ENCODE data around the gene SPC24. TPM values are rescaled to one million over a fixed set of nuclear protein-coding genes. Genes with fewer than 3 reads are reported as not detected.

Gene SPC24
- polyA plus RNA-seq, 1 of the 3 experiments (the other 2 are of a cell fraction): 18.9 TPM

DNA sequence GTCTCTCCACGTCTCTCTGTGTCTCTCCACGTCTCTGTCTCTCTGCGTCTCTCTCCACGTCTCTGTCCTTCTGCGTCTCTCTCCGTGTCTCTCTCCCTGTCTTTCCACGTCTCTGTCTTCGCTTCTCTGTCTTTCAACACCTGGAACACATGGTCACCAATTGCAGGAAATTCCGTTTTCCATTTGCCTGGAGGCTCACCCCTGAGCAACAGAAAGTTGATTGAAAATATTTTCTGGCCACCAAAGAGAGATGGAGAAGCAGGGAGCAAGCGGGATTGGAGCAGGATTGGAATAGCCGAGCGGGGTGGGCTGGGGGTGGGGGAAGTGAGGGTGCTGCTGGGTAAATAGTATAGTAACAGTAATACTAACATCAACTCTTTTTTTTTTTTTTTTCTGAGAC, 40.1 kb upstream of the SPC24 start:
- Histone ChIP-seq H3K27ac (ENCODE audit: low read depth in 2 of 2, low read length in 1 of 2) (no peak overlapping the region), H3K4me1 (ENCODE audit: control insufficient read depth in 1 of 2, insufficient read depth in 2 of 2, low read depth in 1 of 2, low read length in 1 of 2) (peaks cover 5 to 16% of the 10 kb centered on the region in 2 experiments; a peak in 1 of 4 replicates), H3K79me2 (ENCODE audit: insufficient read depth) (peaks cover 56% of the 10 kb centered on the region), H3F3A (replicated peaks; ENCODE audit: insufficient read depth) (peaks cover 6% of the 10 kb centered on the region), H3K9me3 (no peaks in the 10 kb centered on the region), H3K9me2 (no peaks in the 10 kb centered on the region), H3K27me3 (ENCODE audit: insufficient read depth) (no peaks in the 10 kb centered on the region), H2AFZ (ENCODE audit: low read depth) (no peak overlapping the region), H3K36me3 (replicated peaks in 1 of 2; ENCODE audit: control insufficient read depth in 1 of 2, insufficient read depth in 2 of 2, low read length in 1 of 2) (peaks cover 21 to 29% of the 10 kb centered on the region in 2 experiments), H3K4me3 (ENCODE audit: low read depth in 2 of 2, low read length in 1 of 2) (peak overlapping the region in 1 of 2 experiments; percentile 86; a peak in 1 of 4 replicates), H4K20me1 (ENCODE audit: insufficient read depth) (peaks cover 28% of the 10 kb centered on the region), H3K4me2 (peak overlapping the region; percentile 95), H3K9ac (no peak overlapping the region)
- ChIA-PET POLR2A (no interaction called here), CTCF (interaction anchor here (0.6 to 1.0 kb wide), 2 partner anchors 69 to 113 kb away, joined by 3 read pairs; no protein-coding TSS in a partner anchor)
- 86% methylated on average over 12 of the region's 12 CpGs for WGBS (ENCODE audit: low lambda C conversion rate)
- no peak for DNase-seq
- TF ChIP-seq SMC3 (IDR thresholded peaks at IDR 0.05; ENCODE audit: low read depth, low read length): no peak
- TF ChIP-seq, protein P1, sequence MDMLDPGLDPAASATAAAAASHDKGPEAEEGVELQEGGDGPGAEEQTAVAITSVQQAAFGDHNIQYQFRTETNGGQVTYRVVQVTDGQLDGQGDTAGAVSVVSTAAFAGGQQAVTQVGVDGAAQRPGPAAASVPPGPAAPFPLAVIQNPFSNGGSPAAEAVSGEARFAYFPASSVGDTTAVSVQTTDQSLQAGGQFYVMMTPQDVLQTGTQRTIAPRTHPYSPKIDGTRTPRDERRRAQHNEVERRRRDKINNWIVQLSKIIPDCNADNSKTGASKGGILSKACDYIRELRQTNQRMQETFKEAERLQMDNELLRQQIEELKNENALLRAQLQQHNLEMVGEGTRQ (IDR thresholded peaks at IDR 0.05; ENCODE audit: borderline replicate concordance, low read depth, low read length): no peak
- TF ChIP-seq FOXJ3 (CRISPR knock-in tag; IDR thresholded peaks at IDR 0.05): no peak
- TF ChIP-seq JUND (IDR thresholded peaks at IDR 0.05): no peak
- no peak for TF ChIP-seq NRF1 (IDR thresholded peaks at IDR 0.05; ENCODE audit: low read depth, low read length)
- no peak for TF ChIP-seq CHD2 (IDR thresholded peaks at IDR 0.05; ENCODE audit: low read length, partially characterized antibody)
- TF ChIP-seq, protein P2, sequence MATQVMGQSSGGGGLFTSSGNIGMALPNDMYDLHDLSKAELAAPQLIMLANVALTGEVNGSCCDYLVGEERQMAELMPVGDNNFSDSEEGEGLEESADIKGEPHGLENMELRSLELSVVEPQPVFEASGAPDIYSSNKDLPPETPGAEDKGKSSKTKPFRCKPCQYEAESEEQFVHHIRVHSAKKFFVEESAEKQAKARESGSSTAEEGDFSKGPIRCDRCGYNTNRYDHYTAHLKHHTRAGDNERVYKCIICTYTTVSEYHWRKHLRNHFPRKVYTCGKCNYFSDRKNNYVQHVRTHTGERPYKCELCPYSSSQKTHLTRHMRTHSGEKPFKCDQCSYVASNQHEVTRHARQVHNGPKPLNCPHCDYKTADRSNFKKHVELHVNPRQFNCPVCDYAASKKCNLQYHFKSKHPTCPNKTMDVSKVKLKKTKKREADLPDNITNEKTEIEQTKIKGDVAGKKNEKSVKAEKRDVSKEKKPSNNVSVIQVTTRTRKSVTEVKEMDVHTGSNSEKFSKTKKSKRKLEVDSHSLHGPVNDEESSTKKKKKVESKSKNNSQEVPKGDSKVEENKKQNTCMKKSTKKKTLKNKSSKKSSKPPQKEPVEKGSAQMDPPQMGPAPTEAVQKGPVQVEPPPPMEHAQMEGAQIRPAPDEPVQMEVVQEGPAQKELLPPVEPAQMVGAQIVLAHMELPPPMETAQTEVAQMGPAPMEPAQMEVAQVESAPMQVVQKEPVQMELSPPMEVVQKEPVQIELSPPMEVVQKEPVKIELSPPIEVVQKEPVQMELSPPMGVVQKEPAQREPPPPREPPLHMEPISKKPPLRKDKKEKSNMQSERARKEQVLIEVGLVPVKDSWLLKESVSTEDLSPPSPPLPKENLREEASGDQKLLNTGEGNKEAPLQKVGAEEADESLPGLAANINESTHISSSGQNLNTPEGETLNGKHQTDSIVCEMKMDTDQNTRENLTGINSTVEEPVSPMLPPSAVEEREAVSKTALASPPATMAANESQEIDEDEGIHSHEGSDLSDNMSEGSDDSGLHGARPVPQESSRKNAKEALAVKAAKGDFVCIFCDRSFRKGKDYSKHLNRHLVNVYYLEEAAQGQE (IDR thresholded peaks at IDR 0.05; ENCODE audit: low read depth, low read length): no peak
- TF ChIP-seq TAF1 (IDR thresholded peaks at IDR 0.05; ENCODE audit: borderline replicate concordance, low read depth, low read length): no peak
- TF ChIP-seq, protein P3, sequence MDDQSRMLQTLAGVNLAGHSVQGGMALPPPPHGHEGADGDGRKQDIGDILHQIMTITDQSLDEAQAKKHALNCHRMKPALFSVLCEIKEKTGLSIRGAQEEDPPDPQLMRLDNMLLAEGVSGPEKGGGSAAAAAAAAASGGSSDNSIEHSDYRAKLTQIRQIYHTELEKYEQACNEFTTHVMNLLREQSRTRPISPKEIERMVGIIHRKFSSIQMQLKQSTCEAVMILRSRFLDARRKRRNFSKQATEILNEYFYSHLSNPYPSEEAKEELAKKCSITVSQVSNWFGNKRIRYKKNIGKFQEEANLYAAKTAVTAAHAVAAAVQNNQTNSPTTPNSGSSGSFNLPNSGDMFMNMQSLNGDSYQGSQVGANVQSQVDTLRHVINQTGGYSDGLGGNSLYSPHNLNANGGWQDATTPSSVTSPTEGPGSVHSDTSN (IDR thresholded peaks at IDR 0.05): no peak
- TF ChIP-seq MXI1 (IDR thresholded peaks at IDR 0.05; ENCODE audit: low read depth, low read length): no peak
- TF ChIP-seq FOSL2 (IDR thresholded peaks at IDR 0.05; ENCODE audit: borderline replicate concordance, low read depth): no peak
- no peak for TF ChIP-seq NFIC (IDR thresholded peaks at IDR 0.05; ENCODE audit: borderline replicate concordance)
- TF ChIP-seq RCOR1 (IDR thresholded peaks at IDR 0.05; ENCODE audit: low read length): no peak
- TF ChIP-seq EP300 (IDR thresholded peaks at IDR 0.05; ENCODE audit: borderline replicate concordance in 1 of 2, low read depth in 1 of 2, low read length in 1 of 2): no peak
- TF ChIP-seq GABPA (IDR thresholded peaks at IDR 0.05; ENCODE audit: low read depth): no peak
- no peak for TF ChIP-seq POLR2AphosphoS5 (IDR thresholded peaks at IDR 0.05; ENCODE audit: low read depth, low read length)
- no peak for TF ChIP-seq RXRA (IDR thresholded peaks at IDR 0.05; ENCODE audit: borderline replicate concordance, low read depth)
- TF ChIP-seq, protein P4, sequence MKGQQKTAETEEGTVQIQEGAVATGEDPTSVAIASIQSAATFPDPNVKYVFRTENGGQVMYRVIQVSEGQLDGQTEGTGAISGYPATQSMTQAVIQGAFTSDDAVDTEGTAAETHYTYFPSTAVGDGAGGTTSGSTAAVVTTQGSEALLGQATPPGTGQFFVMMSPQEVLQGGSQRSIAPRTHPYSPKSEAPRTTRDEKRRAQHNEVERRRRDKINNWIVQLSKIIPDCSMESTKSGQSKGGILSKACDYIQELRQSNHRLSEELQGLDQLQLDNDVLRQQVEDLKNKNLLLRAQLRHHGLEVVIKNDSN (IDR thresholded peaks at IDR 0.05; ENCODE audit: borderline replicate concordance, low read depth): no peak
- no peak for TF ChIP-seq TCF12 (IDR thresholded peaks at IDR 0.05)
